GM19452 (cell line): ENCODE measurements around the gene PLB1.

ENCODE experiments used
- ATAC-seq: cut with Tn5 transposase; IDR thresholded peaks from one replicate; pipeline ENCODE4 v1.9.1; 2021; ENCODE audit not compliant: unreplicated experiment

Gene PLB1

DNA sequence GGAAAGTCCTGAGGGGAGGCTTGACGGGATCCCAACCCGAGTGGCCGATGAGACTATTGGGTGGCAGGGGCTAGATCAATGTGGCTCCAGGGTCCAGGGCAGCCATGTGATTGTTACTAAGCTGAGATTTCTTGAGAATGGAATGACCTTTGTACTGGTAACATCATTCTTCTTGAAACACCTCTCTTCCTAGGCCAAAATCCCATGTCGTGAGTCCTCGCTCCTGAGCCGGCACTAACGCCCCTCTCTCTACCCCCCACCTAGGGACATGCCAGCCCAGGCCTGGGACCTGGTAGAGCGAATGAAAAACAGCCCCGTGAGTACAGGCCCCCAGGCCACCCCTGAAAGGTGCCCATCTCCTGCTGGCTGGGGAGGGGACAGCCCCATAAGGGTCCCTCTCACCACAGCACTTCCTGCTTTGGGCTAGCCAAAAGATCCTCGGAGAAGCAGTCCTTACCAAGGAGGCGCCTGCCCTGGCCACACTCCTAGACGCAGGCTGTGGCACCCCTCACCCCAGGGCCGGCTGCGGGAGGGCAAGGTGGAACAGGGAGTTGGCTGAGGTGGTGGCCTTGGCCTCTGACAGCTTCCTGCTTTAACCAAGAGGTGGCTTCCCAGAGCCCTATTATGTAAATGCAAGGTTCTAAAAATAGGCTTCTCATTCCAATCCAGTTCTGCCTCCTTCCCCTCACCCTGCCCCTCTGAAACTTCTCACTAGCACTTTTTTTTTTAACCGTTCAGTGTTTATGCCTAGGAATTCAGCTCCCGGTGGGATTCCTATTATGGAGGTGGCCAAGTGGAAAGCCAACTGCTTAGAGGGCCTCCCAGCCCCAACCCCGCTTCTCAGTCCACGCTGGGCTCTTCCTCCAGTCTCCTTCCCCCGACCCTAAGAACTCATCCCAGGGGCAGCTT is 129.2 kb downstream of the PLB1 start:
- no peak for ATAC-seq

DNA sequence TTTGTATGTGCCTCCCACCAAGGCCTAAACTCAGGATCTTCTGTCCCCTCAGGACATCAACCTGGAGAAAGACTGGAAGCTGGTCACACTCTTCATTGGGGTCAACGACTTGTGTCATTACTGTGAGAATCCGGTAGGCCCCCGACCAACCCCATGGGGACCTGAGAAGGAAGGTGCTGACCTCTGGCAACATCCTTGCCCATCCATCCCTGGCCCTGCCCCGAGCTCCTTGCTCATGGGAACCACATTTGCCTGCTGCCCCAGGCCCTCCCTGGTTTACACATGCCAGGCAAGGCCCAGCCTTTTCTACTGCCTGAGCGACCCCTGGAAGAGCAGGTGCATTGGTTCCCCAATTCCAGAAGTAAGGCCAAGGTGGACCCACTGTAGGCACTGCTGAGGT is 130.5 kb downstream of the PLB1 start:
- no peak for ATAC-seq

DNA sequence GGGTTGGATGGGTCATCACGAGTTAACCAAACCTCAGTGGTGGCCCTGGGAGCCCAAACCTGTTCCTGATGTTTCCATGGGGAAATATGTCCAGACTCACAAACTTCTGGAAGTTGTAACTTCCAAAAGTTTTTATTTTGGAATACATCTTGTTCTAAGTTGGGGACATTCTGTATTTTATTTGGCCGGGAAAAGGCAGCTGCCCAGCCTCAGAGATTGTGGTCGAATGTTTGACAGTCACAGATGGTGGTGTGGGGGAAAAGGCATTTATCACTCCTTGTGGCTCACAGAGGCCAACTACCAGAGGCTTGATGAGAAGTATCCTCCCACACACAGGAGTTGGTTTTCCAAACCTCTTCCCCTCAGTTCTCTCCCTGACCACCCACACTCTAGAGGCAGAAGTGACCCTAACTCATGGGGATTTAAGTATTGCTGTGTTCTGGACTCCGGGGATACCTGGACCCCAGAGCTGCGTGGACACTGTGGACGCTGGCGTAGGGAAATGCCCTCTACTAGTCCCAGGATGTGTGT is 131.1 kb downstream of the PLB1 start:
- no peak for ATAC-seq

DNA sequence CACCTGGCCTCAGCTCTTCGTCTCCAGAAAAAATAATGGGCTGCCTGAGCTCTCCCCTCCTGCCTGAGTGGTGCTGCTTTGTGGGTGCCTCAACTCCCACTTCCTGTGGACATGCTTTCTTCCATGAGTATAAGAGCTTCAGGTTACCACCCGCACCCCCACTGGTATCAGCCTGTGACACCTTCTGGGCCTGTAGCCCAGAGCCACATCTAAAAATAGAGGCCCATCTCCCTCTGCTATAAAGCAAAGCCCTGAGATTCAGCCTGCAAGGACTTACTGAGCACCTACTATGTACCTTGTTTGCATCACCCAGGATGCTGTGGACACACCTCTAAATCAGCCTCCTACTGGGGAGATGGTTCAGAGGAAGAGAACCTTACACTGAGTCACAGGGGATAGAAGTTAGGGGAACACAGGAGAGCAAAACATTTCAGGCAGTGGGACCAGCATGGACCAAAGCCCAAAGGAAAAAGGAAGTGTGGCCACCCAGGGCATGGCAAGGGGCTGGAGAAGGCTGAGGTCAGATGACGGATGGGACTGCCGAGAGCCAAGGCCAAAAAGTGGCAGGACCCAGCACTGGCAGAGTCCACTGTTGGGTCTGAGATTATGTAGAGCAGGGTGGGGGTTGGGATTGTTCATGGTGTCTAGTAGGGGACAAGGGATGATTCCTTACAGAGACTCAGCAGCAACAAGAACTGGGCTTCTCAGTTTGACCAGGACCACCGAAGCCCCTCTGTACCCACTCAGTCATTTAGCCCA is 132.0 kb downstream of the PLB1 start:
- no peak for ATAC-seq

DNA sequence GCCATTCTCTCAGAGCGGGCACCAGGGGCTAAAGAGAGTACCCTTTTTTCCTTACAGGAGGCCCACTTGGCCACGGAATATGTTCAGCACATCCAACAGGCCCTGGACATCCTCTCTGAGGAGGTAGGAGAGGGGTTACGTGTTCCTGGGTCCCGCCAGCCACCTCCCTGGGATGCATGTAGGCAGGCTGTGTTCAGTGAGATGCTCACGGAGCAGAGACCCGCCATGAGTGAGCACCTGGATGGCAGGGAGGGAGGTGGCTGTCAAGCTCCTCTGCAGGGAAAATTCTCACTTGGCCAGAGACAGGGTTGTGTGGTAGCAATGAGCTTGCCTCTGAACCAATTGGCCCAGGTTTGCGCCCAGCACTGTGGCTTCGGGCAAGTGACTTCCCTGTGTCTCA is 132.6 kb downstream of the PLB1 start:
- no peak for ATAC-seq

DNA sequence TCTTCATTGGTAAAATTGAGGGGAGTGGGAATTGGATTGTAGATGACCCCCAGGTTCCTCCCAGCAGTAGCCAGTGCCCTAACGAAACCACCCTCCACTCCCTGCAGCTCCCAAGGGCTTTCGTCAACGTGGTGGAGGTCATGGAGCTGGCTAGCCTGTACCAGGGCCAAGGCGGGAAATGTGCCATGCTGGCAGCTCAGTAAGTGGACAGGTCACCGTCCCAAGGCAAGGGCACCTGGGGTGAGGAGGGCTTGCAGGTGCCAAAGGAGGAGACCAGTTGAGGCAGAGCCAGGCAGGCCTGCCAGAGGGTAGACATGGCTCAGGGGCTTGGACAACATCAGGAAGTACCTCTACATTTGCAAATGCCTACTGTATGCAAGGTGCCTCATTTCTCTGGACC is 133.1 kb downstream of the PLB1 start:
- ATAC-seq, result no peak

DNA sequence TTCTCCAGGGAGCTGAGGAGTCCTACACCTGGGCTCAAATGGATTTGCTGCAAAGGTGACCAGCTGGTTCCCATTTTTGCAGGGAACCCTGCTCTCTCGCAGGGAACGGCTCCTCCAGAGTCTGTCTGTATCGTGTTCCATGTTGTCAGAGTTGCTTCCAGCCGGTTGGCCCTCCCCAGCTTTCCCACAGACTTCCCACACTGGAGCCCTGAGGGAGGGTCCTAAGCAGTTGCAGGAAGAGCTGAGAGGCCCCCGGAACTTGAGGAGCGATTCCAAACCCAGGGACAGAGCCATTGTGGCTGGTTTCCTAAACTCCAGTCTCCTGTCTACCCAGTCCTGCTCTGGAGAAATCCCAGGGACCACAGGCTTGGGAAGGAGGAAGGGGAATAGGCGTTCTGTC is 134.1 kb downstream of the PLB1 start:
- no peak for ATAC-seq

DNA sequence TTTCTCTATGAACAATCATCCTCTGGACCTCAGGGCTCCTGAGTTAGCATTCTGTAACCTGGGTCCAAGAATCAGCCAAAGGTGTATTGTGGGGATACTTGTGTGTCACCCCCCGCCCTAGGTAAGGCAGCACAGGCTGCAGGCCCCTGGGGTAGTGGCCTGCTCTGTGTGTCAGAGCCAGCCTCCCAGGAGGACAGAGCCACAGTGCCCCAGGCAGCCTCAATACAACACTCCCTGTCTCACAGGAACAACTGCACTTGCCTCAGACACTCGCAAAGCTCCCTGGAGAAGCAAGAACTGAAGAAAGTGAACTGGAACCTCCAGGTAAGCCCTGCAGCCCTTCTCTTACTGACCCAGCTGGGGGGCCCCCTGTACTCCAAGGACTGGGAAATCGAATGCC is 134.5 kb downstream of the PLB1 start:
- no peak for ATAC-seq

DNA sequence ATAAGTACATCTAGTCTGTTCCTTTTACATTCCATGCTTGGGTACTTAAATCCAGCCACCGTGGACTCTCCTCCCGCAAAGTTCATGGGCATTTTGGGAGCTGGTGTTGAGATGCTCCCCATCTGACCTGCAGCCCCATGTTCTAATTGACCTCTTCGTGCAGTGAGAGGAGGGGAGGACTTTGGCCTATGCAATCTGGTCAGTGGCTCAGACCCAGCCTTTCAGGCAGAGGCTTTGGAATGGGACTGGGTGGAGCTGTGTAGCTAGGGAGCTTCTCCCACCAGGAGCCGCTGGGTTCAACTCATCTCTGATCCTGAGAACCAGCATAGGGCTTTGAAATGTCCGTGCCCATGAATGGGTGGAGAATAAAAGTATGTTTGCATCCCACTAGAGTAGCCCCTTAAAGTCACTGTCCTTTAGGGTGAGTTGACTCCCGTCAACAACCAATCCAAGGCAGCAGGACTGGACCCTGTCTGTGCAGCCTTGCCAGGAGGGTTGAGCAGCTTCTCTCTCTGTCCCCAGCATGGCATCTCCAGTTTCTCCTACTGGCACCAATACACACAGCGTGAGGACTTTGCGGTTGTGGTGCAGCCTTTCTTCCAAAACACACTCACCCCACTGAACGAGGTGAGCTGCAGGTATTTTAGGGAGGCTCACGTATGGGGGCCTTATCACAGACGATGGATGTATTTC is 135.8 kb downstream of the PLB1 start:
- no peak for ATAC-seq

DNA sequence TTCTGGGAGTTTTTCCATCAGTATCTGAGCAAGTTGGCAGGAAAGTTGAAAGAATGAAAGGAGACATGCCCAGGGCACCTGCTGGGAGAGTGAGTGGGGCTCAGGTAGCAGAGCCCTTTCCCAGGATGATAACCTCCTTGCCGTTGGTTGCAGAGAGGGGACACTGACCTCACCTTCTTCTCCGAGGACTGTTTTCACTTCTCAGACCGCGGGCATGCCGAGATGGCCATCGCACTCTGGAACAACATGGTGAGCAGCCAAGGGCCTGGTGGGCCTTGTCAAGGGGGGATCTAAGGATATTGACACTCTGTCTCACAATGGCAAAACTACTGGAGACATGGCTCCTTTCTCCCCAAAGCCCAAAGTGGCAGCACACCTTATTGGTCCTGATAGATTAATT is 136.9 kb downstream of the PLB1 start:
- no peak for ATAC-seq

DNA sequence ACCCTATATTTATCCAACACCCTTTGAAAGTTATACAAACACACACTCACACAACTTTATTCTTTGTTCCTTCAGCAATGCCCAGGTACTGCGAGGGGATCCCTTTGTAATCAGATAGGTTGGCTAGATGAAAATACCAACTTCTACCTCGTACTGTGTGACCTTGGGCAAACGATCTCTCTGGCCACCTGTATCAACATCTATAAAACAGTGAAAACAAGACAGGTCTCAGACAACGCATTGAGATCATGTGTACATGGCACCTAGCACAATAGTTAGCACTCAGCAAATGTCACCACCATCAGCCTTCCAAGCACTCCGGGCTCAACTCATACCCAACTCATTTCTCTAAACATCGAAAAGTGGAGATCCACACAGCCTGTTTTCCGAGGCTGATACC is 137.3 kb downstream of the PLB1 start:
- ATAC-seq, result no peak

DNA sequence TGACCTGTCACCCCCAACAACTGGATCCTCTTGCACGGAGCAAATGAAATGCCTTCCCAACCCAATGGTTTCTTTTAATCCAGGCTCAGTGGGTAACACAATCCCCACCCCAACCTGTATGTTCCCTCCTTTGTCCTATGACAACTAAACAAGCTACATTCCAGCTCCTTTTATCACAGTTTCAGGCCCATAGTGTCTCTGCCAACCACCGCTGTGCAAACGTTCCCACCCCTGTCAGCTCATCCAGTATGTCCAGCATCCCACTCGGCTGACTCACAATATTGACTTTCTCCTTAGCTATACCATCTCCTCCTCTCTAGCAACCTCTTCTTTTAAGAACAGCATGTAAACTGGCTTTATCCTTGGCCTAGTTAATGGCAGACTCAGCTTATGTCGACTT is 137.9 kb downstream of the PLB1 start:
- no peak for ATAC-seq

DNA sequence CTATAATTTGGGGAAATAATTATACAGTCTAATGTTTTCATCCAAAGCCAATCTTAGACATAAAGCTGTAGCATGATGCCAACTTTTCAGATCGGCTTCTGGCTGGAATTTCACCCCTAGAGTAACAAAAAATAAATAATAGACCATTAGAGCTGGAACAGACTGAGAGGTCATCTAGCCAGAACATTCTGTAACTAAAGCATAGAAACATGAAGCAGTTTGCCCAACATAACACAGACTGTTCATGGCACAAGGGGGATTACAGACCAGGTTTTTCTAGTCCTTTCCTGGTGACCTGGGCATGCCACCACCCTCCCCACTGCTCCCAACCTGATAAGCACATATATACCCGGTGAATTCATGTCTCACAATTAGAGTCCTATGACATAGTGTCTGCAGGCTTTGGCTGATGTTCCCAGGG is 139.3 kb downstream of the PLB1 start:
- ATAC-seq, result no peak

DNA sequence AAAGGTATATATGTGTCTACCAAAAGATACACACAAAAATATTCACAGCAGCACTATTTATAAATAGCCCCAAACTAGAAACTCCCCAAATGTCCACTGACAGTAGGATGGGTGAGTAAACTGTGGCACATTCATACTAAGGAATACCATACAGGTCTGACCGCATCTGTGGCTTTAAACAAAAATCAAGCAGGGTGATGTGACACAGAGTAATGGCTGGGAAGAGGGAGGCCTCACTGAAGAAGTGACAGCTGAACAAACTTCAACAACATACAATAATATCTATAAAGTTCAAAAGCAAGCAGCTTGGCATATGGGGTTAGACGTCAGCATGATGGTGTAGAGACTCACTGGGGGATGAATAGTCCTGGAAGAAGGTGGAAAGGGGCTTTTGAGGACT is 140.6 kb downstream of the PLB1 start:
- ATAC-seq, result no peak

DNA sequence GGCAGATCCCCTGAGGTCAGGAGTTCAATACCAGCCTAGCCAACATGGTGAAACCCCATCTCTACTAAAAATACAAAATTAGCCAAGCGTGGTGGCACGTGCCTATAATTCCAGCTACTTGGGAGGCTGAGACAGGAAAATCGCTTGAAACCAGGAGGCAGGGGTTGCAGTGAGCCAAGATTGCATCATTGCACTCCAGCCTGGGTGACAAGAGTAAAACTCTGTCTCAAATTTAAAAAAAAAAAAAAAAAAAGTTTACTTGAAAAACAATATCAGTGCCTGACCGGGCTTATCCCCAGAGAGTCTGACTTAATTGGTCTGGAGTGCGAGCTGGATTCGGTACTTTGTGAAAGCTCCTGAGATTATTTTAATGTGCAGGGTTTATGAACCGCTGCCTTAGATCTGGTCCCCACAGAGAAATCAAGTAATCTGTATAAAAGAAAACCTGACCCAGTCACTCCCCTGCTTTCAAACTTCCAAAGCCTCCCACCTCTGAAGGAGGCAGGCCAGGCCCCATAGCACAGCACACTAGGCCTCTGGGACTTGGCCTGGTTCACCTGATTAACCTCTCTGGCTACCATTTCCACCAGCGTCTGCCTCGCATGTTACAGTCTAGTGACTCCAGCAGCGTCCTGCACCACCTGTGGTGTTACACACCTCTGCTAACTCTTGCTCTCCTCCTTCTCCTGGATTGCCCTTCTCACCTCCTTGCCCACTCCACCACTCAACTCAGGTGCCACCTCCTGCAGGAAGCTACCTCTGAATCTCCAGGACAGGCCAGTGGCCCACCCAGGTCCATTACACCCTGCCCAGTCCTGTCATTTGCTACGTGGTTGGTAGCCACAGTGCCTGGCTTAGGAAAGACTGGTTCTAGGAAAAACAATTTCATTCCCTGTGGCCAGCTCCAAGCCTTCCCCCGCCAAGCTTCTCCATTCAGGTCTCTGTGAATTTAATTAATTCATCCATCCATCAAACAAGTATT is 141.5 kb downstream of the PLB1 start:
- ATAC-seq, result no peak

DNA sequence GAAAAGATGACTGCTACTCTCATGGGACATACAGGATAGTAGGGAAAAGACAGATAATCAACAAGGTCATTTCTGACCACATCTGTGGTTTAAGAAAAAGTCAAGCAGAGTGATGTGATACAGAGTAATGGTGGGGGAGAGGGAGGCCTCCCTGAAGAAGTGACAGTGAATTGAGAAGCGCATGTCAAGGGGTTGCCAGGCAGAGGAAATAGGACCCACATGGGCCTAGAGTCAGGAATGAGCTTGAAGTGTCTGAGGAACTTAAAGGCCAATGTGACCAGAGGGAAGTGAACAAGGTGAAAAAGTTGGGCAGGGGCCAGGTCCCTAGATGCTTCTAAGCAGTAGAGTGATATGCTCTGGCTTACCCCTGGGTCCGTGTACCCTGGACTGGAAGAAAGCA is 142.2 kb downstream of the PLB1 start:
- ATAC-seq, result no peak

DNA sequence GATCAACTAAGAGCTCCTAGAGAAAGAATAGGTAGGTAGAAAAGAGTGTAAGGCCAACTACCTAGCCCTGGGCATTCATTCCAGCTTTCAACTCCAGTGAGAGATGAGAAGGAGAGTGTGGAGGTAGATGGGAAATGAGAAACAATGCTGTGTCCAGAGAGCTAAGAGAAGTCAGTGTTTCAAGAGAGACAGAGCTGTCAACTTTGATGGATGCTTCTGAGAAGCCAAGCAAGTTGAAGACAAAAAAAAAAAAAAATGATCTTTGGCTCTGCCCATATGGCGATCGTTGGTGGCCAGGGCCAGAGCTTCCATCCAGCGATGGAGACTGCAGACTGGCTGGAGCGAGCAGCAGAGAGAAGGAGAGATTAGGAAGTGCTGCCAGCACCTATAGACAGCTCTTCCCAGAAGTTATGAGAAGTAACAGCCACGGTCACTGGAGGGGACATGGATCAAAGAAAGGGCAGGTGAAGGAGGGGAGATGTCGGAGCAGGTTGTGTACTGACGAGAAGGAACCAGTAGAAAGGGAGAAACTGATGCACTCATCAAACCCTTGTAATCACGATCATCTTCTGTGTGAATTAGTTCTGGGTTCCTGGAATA is 143.3 kb downstream of the PLB1 start:
- ATAC-seq, result no peak

DNA sequence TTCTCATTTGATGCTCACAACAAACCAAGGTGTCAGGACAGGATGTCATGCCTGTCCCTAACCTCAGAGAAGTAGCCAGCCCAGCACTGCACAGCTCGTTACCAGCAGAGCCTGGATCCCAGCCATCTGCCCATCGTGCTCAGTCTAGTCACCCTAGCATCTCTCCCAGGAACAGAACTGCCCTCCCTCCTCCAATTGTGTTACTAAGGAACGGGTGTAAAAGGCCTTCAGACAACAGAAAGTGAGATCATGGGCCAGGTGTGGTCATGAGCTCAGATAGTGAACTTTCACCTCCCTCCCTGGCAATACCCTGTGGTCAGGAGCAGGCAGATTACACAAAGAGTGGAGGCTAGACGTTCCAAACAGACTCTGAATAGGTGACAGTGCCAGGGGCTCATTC is 144.0 kb downstream of the PLB1 start:
- ATAC-seq, result no peak

DNA sequence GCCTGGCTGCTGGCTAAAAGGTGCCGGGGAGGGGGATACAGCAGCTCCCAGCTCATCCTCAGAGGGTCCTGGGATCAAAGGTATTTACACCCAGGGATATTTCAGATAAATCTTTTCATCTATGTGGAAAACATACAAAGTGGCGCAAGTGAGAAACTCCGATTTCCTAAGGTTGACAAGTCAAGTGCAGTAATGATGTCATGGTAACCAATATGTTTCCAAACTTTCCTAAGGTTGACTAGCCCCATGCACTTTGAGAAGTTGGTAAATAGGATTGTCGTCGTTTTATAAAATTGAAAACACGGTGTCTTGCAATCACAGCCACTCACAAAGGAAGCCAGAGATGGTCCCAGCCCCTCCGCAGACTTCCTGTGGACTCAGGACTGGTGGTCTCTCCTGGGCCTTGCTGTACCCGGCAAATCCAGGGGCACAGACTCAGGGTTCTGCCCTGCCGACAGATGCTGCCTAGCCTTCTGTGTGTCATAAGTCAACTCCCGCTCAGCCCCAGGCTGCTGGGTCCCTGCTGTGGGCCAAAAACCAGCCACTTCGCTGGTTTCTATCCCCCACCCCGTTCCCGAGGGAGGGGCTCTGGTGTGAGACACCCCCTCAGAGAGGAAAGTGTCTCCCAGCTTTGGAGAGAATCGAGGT is 144.5 kb downstream of the PLB1 start:
- no peak for ATAC-seq
